ENCODE data around the gene CCDC85C.

Gene CCDC85C

DNA sequence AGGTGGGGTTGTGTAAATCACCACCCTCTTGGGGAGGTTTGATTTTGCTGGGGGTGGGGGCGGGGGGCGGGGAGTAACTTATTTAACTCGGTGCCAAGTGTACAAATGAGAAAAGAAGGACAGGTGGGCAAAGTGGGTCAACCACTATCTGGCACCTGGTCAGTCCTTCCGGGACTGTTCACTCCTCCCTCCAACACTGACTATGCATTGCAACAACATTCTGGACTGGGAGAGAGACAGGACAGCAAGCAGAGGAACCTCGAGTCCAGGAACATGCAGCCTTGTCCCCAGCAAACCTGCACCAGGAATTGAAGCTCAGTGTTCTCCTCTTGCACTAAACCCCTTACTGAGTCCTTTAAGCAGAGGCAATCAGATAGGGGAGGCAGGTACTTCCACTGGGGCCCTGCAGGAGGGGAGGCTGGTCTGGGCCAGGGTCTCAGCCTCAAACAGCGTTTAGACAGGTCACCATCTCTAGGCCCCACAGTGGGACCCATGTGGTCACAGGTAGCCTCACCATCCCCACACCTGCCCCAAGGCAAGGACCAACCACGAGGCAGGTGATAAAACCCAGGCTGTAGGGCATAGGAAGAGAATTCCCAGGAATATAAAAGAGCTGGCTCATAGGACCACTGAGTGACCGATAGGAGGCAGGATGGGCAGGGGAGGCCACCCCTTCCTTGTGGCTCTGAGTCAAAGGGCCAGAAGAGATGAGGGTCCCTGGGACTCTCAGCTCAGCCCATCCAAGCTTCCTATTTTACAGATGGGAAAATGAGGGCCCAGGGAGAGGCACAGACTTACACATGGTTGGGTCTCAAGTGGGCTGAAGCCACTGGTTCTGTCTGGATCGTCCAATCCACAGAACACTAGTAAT lies 9.8 kb downstream of the CCDC85C start:
- no peak for DNase-seq (ENCODE audit: low read depth)
- no peak overlapping the region for H3K4me3 ChIP-seq (ENCODE audit: low read length)
- no peak for TF ChIP-seq CTCF (conservative IDR thresholded peaks at IDR 0.05; ENCODE audit: low read depth, low read length)

DNA sequence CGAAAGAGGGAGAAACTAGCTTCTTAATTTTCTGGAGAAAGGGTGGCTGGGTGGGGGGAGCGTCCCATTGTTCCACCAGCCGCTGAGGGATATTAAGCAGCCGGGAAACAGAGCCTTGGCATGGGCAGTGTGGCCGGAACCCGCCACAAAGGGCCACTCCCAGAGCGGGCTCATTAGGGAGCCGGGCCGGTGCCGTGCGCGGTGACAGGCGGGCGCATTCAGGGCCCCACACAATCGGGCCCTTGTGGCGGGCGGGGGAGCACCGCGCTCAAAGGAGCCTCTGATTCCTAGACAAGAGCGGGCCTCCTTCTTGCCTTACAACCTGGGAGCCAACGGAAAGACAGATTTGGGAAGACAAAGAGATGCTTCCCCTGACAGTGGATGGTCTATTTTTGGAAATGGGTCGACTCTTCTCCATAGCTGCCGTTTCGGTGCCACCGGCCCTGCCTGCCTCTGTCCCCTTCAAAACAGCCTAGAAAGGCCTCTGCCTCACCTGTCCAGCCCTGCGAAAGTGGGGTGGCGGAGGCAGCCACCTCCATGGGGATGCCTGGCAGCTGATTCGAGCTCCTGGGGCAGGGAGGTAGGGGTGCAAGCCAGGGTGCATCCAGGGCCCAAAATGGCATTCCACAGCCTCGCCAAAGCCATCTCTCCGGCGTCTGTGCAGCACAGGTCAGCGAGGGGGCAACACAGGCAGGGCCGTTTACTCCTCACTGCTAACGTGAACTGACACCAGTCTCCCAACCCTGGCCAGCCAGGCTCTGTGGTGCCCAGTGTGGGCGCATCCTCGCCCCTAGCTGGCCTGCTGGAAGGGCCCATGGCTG lies 10.9 kb downstream of the CCDC85C start:
- no peak for DNase-seq (ENCODE audit: low read depth)

GRCh38 chr14:99592394-99592793 lies 11.6 kb downstream of the CCDC85C start:
- no peak for TF ChIP-seq CTCF (conservative IDR thresholded peaks at IDR 0.05; ENCODE audit: low read depth, low read length)
- H3K4me3 ChIP-seq (ENCODE audit: low read length): no peak overlapping the region
- DNase-seq (ENCODE audit: low read depth): no peak

More for the DNA sequence above, 10.9 kb downstream of the CCDC85C start:
- no peak overlapping the region for H3K4me3 ChIP-seq (ENCODE audit: low read length)
- no peak for TF ChIP-seq CTCF (conservative IDR thresholded peaks at IDR 0.05; ENCODE audit: low read depth, low read length)

DNA sequence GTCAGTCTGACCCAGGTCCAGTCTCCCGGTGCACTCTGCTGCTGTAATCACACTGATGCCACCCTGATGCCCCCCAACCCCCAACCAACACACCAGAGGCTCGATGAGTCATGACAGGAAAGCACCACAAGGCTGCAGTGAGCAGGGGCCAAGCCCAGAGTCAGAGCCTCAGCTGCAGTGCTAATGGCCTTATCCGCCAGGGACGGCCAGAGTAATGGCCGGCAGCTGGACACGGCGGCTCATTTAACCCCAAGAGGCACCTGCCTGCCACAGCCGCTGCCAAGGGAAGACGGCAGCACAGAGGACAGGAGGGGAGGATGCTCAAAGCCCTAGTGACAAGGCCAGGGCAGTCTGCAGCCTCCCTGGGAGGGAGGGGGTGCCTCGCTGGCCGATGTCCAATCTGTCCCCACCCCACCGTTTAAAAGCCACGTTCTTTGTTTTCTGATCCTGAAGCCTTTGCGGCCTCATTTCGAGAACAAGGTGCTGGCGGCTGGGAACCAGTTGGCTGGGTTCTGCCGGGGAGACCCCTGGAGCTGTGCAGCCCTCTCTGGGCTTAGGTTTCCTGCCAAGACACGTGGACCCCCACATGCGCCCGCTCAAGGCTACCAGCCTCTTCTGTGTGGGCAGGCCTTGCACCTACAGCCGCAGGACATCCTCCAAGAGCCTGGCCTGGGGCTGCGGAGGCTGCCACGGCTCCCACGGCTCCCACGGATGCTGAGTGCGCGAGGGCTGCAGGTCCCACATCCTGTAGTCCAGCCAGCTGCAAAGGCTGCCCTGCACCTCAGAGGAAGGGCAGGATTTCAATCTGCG lies 13.1 kb downstream of the CCDC85C start:
- no peak for DNase-seq (ENCODE audit: low read depth)

DNA sequence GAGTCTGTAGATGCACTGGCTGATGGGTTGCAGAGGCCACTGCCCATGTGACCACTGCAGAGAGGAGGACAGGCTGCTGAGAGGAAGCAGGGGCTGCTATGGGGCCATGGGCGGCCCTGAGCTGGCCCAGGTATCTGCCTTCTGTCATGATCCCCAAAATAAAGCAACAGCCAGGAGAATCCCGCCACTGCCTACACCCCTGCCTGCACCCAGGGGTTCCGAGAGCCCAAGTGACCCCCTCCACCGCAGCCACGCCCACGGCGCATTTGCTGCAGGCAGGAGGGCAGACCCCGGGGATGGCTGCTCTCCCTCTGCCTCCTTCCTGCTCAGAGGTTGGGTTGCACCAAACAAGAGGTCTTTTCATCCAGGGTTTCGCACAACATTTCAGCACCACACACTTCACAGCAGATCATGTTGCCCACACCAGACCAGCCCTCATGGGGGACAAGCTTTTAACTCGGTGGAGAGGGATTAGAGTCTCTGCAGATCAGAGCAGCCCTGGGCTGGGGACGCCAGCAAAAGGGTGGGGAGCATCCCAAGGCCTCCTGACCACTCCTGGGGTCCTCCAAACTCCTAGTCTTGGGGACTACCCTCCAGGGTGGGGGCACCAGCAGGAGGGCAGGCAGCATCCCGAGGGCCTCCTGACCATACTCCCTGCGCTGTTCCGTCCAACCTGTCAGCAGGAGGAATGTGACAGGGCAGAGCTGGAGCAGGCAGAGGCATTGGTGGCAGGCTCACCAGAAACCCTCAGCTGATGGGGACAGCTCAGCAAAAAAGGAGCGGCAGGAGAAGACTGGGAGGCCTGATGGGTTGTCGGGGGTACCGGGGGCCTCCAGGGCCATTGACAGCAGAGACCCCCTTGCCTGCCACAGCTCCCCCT lies 14.1 kb downstream of the CCDC85C start:
- no peak for TF ChIP-seq CTCF (conservative IDR thresholded peaks at IDR 0.05; ENCODE audit: low read depth, low read length)
- no peak for DNase-seq (ENCODE audit: low read depth)
- H3K4me3 ChIP-seq (ENCODE audit: low read length): no peak overlapping the region

More for the DNA sequence above, 13.1 kb downstream of the CCDC85C start:
- TF ChIP-seq CTCF (conservative IDR thresholded peaks at IDR 0.05; ENCODE audit: low read depth, low read length): peak; percentile 3
- no peak overlapping the region for H3K4me3 ChIP-seq (ENCODE audit: low read length)

DNA sequence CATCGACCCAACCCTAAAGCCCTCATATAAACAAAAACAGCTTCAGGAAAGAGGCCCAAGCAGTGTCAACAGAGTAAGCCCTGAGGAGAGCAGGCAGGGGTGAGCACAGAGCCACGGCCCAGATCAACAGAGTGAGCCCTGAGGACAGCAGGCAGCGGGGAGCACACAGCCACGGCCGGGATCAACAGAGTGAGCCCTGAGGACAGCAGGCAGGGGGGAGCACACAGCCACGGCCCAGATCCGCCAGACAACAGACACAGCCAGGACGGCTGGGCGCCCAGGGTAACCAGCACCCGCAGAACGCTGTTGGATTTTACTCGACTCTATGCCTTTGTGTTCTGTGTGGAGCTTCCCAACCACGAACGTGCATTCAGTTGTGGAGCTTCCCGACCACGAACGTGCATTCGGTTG lies 15.0 kb downstream of the CCDC85C start:
- no peak for TF ChIP-seq CTCF (conservative IDR thresholded peaks at IDR 0.05; ENCODE audit: low read depth, low read length)
- no peak for DNase-seq (ENCODE audit: low read depth)
- H3K4me3 ChIP-seq (ENCODE audit: low read length): no peak overlapping the region
